Peyer's patch (tissue), 4 donors: ENCODE results near the gene HIGD2A.

Experiments used
- CTCF ChIP-seq, 6 experiments: fragments of 450-650 bp in 4 of 6; fragments of 200-600 bp in 2 of 6; sonication (generic) in 1 of 6; IDR thresholded peaks; one replicate each; pipeline ENCODE4 v1.5.1; 2017 to 2019; ENCODE audit warnings: antibody characterized with exemption in 6 of 6, mild to moderate bottlenecking in 3 of 6, moderate library complexity in 1 of 6
- POLR2A ChIP-seq, 2 donors: fragments of 450-650 bp; IDR thresholded peaks; one replicate each; pipeline ENCODE4 v1.5.1; 2017; ENCODE audit warnings: antibody characterized with exemption in 2 of 2, mild to moderate bottlenecking in 2 of 2, moderate library complexity in 2 of 2

- TF ChIP-seq CTCF (IDR thresholded peaks at IDR 0.05) (no peak), POLR2A (IDR thresholded peaks at IDR 0.05) (no peak)
Measured at GRCh38 chr5:176369934-176370711, 18.4 kb upstream of the HIGD2A start.
